HG03354 (cell line): ENCODE measurements around the gene CLNK.

Source experiments
- ATAC-seq: cut with Tn5 transposase; IDR thresholded peaks from one replicate; pipeline ENCODE4 v1.9.1; 2021; ENCODE audit warnings: mild to moderate bottlenecking; ENCODE audit not compliant: unreplicated experiment, poor library complexity, severe bottlenecking

Gene CLNK, protein sequence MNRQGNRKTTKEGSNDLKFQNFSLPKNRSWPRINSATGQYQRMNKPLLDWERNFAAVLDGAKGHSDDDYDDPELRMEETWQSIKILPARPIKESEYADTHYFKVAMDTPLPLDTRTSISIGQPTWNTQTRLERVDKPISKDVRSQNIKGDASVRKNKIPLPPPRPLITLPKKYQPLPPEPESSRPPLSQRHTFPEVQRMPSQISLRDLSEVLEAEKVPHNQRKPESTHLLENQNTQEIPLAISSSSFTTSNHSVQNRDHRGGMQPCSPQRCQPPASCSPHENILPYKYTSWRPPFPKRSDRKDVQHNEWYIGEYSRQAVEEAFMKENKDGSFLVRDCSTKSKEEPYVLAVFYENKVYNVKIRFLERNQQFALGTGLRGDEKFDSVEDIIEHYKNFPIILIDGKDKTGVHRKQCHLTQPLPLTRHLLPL

GRCh38 chr4:10684631-10685030 is at the start of gene CLNK:
CLNK (minus strand) TSS chr4:10684768; CDS start chr4:10667869, 16,899 bp downstream.
- ATAC-seq = peak; percentile 87

- ATAC-seq = no peak
These were observed 49.0 kb upstream of the CLNK start for GRCh38 chr4:10733481-10734062.

- no peak for ATAC-seq
These were observed 48.4 kb upstream of the CLNK start for GRCh38 chr4:10732914-10733415.

GRCh38 chr4:10732235-10732913 is 47.8 kb upstream of the CLNK start:
- ATAC-seq = no peak

GRCh38 chr4:10731690-10732089 is 47.1 kb upstream of the CLNK start:
- no peak for ATAC-seq

- no peak for ATAC-seq
These were observed 46.6 kb upstream of the CLNK start for GRCh38 chr4:10731162-10731561.

- ATAC-seq = peak; percentile 67
These were observed 46.0 kb upstream of the CLNK start for GRCh38 chr4:10730590-10730989.

DNA sequence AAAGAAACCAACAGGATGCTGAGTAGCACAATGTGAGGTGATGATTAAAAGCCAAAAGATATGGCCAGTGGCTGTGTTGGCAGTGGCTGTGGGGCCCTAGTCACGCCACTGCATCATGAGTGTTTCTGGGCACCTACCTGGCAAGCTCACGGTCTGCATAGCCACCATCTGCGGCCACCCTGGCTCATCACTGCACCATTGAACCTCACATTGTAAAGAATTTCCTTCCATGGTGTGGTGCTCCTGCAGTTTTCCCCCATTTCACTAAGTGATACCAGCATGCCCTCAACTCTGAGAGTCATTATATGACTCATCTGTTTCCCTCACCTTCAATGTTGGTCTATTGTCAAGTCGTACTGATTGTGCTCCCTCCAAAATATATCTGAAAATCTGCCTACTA is 45.5 kb upstream of the CLNK start:
- peak; percentile 45 for ATAC-seq

DNA sequence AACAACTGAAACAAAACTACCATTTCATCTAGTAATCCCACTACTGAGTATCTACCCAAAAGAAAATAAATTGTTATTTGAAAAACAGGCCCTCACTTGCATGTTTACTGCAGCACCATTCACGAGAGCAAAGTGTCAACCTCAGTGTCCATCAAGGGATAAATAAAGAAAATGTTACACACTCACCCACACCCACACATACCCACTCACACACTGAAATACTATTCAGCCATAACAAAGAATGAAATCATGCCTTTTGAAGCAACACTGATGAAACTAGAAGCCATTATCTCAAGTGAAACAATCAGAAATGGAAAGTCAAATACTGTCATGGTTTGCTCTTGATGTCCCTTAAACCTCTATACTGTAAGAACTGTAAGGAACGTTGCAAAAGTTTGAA is 44.8 kb upstream of the CLNK start:
- no peak for ATAC-seq

DNA sequence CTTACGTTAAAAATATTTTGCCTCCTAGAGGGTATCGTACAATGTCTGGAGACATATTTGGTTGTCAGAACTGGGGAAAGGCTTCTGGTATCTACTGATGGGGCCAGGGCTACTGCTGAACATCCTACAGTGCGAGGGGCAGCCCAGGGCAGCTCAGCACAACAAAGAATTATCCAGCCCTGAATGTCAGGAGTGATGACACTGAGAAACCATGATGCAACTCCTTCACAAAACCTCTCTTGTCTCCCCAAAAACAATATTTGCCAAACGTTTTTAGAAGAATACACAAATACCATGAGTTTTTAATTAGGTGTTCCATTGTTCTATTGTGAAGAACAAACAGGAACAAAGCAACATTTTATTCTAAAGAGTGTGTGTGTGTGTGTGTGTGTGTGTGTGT is 43.4 kb upstream of the CLNK start:
- no peak for ATAC-seq

DNA sequence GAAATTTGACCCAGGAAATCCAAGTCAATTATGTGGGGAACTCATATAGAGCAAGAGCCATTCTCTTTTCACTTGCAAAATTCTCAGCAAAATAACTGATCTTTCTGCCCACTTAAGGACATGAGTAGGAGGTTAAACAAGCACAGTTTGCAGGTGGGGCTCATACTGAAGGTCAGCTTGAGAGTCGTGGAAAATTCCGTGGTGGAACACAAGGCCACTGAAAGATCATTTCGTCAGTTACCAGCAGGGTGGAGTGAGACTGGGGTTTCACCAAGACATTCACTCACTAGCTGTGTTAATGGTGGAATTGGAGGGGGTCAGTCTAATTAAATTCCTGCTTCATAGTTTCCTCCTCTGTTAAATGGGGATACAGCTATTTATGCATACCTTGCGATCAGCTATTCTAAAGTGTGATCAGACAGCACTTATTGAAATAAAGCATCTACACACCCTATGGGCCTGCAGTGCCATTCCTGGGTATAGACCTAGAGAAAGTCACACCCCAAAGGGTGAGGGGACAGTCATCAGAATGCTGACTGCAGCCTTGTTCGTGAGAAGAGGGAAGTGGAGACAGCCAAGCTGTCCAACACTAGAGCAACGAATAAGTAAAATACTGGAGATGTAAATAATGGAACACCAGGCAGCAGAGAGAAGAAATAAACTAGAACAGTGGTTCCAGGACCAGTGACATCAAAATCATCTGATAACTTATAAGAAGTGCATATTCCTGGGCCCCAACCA is 42.7 kb upstream of the CLNK start:
- no peak for ATAC-seq

DNA sequence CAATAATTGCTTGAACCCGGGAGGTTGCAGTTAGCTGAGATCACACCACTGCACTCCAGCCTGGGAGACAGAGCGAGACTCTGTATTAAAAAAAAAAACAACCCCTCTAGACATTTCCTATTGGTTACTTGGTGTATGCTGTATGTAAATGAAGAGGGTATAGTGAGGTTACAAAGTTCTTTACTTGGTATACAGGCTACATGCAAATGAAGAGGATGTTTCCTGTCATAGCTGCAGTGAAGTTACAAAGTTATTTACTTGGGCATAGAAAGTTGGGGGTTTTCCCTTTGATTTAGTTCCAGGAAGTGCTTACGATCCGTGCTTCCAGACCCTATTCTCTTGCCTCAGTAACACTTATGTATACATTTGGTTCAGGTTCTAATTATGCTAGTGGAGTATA is 38.4 kb upstream of the CLNK start:
- ATAC-seq = peak; percentile 97

- no peak for ATAC-seq
These were observed 37.0 kb upstream of the CLNK start for GRCh38 chr4:10721616-10722015.

DNA sequence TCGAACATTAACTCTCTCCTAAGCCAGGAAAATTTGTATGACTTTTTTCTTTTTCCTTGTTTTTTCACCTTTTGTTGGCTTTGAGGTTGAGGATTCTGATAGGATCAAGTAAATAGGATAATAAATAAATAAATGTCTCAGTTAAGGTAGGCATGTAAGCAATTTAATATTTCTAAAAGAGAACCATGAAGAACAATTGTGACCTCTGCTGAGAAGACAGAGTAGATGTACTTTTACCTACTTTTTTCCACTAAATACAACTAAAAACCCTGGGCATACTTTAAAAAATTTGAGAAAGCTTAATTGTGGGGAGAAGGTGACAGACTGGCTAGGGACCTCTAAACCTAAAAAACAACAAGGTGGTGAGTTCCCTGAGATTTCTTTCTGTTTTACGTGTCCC is 31.6 kb upstream of the CLNK start:
- ATAC-seq = no peak

GRCh38 chr4:10715696-10716095 is 31.1 kb upstream of the CLNK start:
- no peak for ATAC-seq

- no peak for ATAC-seq
These were observed 30.6 kb upstream of the CLNK start for GRCh38 chr4:10715135-10715534.

GRCh38 chr4:10713591-10713990 is 29.0 kb upstream of the CLNK start:
- ATAC-seq = no peak

GRCh38 chr4:10706236-10706635 is 21.7 kb upstream of the CLNK start:
- ATAC-seq = no peak

GRCh38 chr4:10704430-10704810 is 19.9 kb upstream of the CLNK start:
- ATAC-seq = no peak

DNA sequence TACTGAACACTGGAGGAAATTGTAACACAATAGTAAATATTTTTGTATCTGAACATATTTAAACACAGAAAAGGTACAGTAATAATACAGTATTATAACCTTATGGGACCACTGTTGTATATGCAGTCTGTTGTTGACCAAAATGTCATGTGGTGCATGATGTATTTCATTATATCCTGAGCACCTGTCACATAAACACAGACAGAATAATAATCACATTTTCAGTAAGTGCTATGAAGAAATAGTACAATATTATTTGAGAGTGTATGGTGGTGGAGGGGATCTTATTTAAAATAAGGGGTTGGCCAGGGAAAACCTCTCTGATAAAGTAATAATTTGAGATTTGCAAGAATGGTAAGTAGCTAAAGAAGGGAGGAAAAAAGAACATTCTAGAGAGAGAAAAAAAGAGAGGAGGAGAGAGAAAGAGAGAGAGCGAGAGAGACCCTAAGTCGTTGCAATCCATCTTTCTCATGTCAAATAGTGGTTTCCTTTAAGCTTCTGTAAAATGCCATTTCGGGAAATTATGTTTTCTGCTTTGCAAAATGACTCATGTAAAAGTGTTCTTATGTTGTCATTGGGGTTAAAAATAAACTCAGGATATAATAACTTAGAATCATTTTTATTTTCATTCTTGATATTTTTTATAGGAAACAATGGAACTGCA is 19.3 kb upstream of the CLNK start:
- ATAC-seq = peak; percentile 33
